Activated CD8-positive, alpha-beta memory T cell treated with anti-CD3 and anti-CD28 coated beads for 1 hour (primary cell): ENCODE measurements around the gene ARMC8.

ENCODE experiments used
- DNase-seq, 2 donors: peaks; one replicate each; pipeline ENCODE4 v3.0.0-alpha.2; 2020; ENCODE audit warnings: low read depth in 1 of 2; ENCODE audit errors: extremely low read depth in 1 of 2

Gene ARMC8

DNA sequence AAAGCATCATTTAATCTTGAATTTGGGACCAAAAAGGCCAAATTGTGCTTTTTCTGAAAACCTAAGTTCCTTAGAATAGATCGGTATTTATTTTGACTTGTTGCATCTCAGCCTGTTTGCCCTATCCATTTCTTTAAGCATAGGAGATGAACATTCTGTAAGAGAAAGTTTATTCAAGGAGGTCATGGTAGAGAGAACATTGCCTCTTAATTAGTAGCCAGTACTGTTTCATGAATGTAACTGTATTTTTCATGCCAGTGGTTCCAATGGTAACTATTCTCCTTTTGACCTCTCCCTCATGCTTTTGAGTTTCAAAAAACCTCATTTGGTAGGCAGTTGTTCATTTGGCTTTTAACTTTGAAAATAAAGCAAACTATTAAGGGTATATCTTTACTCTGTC, 55.4 kb downstream of the ARMC8 start:
- DNase-seq: no peak

DNA sequence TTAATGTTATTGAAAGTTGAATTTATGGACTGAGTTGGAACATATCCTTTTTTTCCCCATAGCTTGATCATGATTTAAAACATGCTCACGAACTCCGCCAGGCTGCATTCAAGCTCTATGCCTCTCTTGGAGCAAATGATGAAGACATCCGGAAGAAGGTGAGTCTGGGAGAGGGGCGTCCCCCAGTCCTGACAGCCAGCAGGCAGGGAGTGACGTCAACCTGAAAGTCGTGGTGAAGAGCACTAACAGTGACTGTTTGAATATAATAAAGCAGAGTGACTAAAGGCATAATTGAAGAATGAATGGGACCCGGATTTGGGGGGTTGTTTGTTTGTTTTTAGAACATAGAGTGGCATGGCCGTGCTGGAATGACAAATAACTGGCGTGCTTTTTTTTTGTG, 57.9 kb downstream of the ARMC8 start:
- no peak for DNase-seq

DNA sequence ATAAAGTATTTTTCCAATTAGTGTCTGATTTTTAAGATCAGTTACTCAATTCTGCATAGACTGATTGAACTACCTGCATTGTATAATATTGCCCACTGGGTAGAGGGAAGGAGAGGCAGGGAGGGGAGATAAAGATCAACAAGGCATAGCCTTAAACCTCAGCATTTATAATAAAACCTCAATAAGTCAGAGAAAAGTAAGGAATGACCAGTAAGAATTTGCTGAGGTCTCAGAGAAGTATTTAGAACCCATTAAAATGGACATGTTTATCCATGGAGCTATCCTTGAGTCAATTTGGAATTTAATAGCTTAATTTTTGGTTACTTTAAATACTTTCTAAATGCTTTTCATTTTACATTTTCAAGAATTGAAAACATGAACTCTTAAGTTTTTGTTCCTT, 62.5 kb downstream of the ARMC8 start:
- DNase-seq: no peak

DNA sequence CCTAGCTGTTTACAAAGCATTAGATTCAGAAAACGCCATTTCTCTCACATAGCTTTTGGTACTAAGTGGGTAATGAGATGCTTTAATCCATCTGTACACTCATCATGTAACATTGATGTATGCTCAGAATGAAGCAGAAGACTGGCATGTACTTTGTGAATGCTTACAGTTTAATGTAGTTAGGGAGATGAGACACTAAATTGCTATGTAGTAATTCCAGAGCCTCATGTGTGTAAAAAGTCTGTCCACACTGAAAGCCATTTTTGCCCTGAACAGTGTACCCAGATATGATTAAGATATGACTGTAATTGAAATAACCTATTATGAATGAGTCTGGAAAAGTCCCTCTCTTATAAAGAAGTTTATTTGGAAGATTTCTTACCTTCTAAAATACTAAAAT, 66.5 kb downstream of the ARMC8 start:
- no peak for DNase-seq

DNA sequence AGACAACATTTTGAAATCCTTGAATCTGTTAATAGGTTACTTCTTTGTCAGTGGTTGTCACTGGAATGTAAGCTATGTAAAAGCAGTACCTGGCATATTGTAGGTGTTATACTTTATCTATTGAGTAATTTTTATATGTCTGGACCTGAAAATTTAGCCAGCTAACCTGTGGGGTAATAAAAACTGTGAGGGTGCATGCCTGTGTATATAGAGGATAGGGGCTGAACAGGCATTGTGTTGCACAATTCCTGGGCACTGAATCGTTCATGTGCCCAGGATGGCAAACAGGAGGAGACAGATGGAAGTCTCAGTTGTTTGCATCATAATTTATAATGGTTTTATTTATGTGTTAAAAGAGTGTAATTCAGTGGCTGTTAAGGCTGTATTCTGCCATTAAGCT, 67.1 kb downstream of the ARMC8 start:
- no peak for DNase-seq

DNA sequence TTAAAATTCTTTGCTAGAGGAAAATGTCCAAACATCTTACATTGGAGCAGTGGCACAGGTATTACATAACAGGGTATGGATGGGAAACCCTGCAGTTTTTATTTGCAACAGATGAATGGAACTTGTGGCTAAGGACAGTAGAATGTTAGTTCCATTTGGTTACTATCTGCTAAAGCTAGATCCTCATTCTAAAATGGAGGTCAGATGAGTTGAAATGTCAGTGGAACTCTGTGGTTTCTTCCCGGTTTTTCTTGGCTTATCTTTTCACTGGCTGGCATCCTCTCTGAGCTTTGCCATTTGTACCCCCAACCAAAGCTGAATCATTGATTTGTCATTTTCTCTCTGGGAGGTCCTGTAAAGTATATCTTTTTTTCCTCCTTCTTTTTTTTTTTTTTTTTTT, 68.9 kb downstream of the ARMC8 start:
- DNase-seq: no peak

DNA sequence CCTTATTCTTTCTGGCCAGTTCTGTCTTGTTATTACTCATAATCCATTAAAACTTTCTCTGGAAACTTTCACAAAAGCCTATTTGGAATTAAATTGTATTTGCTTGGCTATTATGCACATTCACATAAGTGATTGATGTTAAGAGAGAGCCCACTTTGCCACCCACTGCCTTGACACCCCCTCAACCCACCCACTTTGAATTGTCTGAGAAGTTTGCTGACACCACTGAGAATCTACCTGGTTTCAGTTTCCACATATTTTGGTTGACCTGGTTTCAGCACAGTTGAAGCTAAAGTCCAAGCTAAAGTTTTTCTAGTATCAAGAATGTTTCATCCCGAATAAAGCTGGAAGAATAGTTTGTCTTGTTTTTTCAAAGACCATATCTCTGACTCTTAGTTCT, 70.9 kb downstream of the ARMC8 start:
- no peak for DNase-seq

DNA sequence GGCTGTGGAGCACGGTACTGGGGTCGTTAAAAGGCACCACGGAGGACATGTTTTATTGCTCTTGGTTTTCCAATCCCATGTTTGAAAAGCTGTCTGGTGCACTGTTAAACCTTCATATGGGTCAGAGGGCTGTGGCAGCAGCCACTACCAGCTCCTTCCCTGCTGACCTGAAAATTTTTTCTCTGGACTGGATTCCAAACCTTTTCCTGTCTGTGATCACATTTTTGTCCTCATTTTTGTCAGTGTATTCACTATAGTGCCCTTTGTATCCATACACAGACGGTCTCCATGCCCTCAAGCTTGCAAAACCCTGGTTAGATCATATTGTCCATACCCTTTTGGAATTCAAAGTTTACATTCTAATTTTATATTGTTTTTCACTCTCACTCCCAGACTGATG, 72.0 kb downstream of the ARMC8 start:
- DNase-seq: no peak

DNA sequence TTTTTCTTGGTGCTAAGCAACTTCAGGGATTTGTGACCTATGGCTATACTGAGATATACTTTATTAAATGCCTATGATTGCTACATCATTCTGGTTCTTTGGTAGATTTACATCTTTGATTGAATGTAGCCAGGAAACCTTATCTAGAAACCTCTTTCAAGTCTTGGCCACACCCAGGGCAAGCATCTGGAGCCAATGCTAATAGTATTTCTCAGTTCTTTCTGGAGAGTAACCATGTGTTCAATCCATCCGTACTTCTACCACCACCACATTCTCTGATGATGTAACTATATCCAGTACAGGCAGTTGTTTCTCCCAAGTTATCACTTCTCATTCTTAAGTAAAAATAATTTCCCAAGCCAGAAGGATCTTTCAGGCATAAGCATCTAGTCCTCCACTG, 73.5 kb downstream of the ARMC8 start:
- DNase-seq: no peak

DNA sequence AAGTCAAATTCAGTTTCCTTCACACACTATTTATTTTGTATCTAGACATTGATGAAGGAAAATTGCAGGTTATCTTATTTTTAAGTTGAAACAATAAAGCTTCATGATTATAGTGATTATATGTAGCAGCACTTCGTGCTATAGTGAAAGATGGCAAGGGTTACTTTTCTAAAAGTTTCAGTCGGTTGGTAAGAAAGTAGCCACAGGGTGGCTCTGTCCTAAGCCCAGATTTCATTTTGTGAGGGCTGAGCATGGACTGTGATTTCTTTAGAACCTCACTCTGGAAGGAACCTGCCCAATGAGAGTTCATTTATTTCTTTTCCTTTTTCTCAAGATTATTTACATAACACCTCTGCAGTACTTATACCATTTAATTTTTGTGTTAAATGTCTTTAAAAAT, 76.0 kb downstream of the ARMC8 start:
- DNase-seq: no peak

DNA sequence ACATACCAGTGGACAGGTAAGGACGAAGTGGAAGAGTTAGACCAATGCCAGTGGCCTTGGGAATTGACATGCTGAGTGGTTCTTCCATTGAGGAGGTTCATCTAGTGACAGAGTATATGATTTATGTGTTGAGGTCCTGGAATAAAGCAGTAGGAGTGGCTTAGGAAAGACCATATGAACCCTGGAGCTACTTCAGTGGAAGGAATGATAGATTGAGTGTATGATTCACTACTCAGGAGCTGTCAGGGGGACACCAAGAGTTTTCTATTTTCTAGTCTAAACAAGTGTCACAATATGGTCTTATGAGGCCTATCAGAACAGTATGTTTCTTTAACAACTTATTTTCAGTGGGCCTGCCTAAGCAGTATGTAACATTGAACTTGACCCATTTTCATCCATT, 78.6 kb downstream of the ARMC8 start:
- no peak for DNase-seq

DNA sequence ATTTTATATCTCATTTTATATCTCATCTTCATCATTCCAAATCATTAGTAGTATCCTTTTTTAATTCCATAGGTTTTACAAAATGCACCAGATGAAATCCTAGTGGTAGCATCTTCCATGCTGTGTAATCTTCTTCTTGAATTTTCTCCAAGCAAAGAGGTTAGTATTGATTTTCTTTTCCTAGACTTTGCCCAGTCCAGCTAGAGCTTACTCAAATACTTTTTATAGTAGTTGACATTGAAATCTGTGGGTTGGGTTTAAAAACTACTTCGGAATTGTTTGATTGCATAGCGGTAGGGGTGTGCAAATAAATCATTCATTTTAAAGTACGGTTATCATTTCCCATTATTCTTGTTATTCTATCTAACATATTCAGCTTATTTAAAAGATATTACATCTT, 80.0 kb downstream of the ARMC8 start:
- no peak for DNase-seq

DNA sequence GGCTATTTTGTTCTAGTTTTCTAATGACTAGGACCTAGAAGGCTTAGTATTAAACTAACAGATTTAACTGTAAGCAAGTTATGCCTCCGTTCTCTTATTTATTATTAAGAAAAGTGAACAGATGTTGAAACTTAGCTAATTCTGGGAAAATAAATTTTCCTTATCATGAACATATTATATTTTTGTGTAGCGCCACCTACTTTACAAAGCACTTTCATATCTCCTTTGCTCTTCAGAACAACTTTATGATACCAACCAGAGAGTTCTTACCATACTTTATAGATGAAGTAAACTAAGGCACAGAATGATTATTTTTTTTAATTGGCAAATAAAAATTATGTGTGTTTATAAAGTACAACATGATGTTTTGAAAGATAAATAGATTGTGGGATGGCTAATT, 83.1 kb downstream of the ARMC8 start:
- no peak for DNase-seq

DNA sequence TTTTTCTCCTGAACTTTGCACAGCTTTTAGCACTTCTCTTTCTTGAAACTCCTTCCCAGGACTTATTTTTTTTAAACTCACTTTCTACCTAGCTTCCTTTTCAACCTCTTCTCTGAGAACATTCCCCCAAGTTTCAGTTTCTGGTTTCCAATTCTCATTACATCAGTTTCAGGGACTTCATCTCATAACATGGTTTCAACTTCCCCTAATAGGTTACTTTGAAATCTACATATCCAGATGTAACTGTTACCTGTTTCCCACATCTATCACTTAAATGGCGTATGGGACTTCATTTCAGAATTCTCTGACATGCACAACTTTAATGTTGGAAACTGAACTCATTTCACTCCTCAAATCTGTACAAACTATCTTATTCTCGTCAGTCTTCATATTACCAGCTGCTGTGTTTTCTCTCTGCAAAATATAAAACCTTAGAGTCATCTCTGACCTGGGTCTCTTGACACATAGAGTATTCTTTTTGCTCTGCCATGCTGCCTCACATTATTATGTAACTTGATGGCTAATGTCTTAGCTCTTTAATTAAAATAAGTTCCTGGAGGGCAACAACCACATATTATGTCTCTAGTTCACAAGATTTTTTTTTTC, 84.2 kb downstream of the ARMC8 start:
- DNase-seq: no peak

DNA sequence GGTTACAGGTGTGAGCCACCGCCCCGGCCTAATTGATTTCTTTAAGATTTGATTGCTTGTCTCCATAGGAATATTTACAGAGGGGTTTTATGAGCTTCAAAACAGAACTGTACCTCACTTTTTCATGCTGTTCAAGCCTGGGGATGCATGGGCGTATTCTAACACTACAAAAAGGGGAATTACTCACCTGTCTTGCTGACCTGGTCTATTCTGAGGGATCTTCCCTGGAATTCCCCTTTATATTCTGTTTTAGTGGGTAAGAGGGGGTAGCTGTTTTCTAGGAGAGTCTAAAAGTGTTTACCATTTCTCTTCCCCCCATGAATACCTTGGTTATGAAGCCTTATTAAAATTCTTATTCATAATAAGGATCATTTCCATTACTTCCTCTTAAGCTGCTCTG, 94.5 kb downstream of the ARMC8 start:
- DNase-seq: no peak

DNA sequence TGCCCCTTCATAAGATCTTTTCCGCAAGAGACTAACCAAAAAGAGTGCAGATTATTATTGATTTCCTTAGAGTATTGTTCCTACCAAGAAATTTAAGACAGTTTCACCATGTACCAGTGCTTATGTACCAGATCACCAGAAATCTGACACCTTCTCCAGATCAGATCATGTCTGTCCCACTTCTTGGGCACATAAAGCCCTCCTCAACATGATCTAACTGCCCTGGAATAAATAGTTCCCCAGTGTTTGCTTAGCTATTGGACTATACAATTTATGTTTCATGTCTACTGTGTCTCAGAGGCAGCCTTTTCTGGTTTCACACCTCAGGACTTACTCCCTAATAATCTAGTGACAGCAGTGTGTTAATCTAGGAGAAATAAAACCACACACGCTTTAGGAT, 95.7 kb downstream of the ARMC8 start:
- DNase-seq: no peak

DNA sequence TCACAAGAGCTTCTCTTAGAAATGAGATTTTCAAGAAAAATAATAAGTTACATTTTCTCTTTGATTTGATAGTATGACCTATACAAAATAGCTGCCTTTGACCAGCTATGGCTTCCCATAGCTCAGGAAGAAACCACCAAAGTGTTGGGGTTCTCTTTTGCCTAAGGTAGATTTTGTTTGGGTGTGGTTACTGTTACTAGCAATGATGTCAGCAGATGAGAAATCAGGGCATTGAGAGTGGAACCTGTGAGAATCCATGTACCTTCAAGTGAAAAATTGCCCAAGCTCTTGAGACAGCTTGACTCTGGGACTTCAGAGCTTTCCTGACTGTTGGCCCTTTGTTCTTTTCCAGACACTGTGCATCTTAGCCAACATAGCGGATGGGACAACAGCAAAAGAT, 97.0 kb downstream of the ARMC8 start:
- DNase-seq: no peak

DNA sequence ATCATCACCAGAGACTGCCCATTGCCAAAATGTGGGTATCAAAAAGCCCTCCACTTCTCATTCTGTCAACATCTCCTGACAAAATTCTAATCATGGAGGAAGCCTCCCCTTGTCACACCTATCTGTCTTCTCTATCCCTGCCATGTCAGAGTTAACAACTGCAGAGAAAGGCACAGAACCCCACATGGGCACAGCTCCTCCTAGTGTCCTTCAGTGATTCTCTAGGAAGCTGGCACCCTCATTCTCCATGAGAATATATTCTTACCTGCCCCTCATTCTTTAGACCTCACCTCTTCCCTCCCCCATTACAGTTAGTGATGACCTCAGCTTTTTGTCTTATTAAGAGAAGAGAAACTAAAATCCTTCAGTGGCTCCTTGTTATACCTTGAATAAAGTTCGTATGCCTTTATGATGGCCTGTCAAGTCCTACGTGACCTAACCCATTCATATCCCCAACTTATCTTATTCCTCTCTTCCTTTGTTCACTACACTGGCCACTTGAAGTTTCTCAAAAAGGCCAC, 97.9 kb downstream of the ARMC8 start:
- DNase-seq: no peak

DNA sequence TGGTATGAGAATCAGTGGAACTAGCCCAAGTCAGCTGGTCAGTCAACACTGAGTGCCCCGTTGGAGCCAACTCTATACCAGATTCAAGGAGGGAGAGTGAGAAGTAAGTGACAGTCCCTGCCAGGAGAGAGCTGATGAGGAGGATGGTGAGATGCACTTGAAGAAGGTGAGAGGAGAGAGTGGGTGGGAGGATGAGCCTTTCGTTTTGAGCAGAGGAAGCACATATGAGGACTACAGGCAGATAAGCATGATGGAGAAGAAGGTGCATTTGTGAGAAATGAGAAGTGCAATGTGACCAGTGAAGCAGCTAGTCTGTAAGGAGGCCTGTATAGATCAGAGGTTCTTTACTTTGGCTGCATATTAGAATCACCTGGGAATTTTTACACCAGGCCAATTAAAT, 102.2 kb downstream of the ARMC8 start:
- DNase-seq: no peak

DNA sequence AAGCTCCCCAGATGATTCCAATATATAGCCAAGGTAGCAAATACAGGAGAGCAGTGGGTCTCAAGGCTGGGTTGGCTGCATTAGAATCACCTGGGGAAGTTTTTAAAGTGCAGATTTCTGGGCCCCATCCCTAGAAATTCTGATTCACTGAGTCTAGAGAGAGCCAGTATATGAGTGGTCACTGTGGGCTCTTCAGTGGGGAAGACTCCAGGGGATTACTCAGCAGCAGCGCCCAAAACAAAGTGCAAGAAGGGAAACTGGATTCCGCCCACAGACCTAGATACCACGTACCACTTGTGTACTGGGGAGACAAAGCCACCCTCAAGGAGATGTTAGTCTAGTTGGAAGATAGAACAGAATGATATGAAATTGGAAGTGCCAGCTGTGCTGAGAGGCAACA, 102.6 kb downstream of the ARMC8 start:
- DNase-seq: no peak

DNA sequence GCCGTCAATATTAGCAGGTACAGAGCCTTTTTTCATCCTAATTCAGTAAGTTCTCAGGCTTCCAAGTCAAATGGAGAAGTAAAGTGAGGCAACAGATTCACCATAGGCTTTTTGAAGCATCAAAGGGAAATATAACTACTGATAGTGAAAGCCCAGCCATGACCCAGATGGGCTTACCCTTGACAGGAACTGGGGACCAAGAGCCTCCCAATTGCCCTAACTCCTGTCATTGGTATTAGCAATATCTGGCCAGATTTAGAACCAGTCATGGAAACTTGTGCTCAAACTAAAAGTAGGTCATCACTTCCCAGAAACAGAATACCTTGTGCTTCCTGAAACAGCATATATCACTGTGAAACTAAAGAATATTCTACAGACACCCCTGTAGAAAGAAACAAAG, 109.5 kb downstream of the ARMC8 start:
- DNase-seq: no peak

DNA sequence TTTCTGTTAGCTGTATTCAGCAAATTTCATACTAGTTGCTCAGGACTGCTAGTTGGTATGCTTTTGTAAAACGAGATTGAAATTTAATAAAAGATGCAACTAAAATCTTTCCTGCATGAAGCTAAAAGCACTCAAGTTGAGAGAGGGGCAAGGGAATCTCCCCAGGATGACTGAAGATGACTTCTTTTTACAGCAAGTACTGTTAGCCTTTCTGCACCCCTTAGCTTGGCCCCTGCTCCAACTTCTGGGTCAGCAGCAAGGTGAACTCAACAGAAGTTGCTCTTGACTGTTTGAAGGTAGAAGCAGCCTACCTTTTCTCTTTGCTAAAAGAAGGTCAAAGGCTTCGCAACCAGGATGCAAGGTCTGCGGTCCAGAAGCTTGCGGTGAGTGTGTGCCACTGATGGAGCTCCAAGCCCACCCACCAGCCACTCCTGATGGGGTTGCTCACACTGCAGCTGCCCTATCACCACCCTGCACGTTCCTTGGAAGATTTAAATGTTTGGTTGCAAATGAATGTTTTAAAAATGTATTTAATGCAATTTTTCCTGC, 110.0 kb downstream of the ARMC8 start:
- no peak for DNase-seq

DNA sequence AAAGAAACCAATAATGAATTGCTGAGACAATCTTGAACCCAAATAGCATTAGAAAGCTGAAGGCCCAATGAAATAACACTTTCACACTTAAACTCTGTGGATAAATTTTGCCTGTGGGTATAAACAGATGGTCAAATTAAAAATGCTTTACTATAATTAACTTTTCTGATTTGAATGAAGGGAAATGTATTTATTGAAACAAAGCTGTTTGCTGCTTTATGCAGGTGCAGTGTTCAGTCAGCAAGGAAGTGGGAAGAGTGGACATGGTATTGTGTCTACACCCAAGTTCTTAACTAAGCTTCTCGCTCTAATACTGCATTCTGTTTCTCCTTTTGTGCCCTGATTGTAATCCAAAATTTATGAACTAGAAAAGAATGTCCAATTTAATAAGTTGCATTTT, 110.8 kb downstream of the ARMC8 start:
- DNase-seq: no peak
